Right lung (tissue), 5 donors: ENCODE measurements around the gene MAP7D2. TPM values are rescaled to one million over a fixed set of nuclear protein-coding genes. Genes with fewer than 3 reads are reported as not detected.

Source experiments
- DNase-seq, 2 donors: peaks; one replicate each; pipeline ENCODE4 v3.0.0-alpha.2; 2013
- polyA plus RNA-seq, 5 donors: library from polyadenylated mRNA; unstranded; fragments of 120-200 nt; gene quantifications; one replicate each; pipeline versions ENCODE4 v1.2.1 to v1.2.3, GENCODE V29; 2013; ENCODE audit warnings: inconsistent platforms in 1 of 5, low replicate concordance in 1 of 5; ENCODE audit not compliant: insufficient read length in 5 of 5, insufficient read depth in 1 of 5

MAP7D2 gene
- polyA plus RNA-seq, 5 donors, result 0.28 to 0.38 (median 0.33) TPM

- no peak for DNase-seq
These were observed 575 bp downstream of the MAP7D2 start for GRCh38 chrX:20116087-20116576.

- no peak for DNase-seq
These were observed 4.5 kb downstream of the MAP7D2 start for GRCh38 chrX:20112022-20112774.

GRCh38 chrX:20111271-20111670, 5.4 kb downstream of the MAP7D2 start:
- DNase-seq, result no peak

- DNase-seq, result no peak
These were observed 14.6 kb downstream of the MAP7D2 start for GRCh38 chrX:20101934-20102581.

GRCh38 chrX:20091499-20091898, 25.2 kb downstream of the MAP7D2 start:
- DNase-seq, result no peak

GRCh38 chrX:20089845-20090244, 26.9 kb downstream of the MAP7D2 start:
- DNase-seq, result no peak

GRCh38 chrX:20080277-20080676, 36.4 kb downstream of the MAP7D2 start:
- DNase-seq, result no peak

- no peak for DNase-seq
These were observed 45.1 kb downstream of the MAP7D2 start for GRCh38 chrX:20071511-20072079.

- peak; percentile 55 to 67 for DNase-seq
These were observed 48.8 kb downstream of the MAP7D2 start for GRCh38 chrX:20067709-20068561.

- peak in 1 of 2 donors; percentile 13 for DNase-seq
These were observed 49.6 kb downstream of the MAP7D2 start for GRCh38 chrX:20066968-20067708.

- DNase-seq, result no peak
These were observed 52.9 kb downstream of the MAP7D2 start for GRCh38 chrX:20063716-20064351.

- no peak for DNase-seq
These were observed 53.6 kb downstream of the MAP7D2 start for GRCh38 chrX:20063153-20063552.

- DNase-seq, result no peak
These were observed 54.9 kb downstream of the MAP7D2 start for GRCh38 chrX:20061855-20062254.

- DNase-seq, result no peak
These were observed 55.6 kb downstream of the MAP7D2 start for GRCh38 chrX:20060961-20061748.

GRCh38 chrX:20059467-20060128, 57.1 kb downstream of the MAP7D2 start:
- DNase-seq, result no peak

GRCh38 chrX:20057479-20057878, 59.2 kb downstream of the MAP7D2 start:
- no peak for DNase-seq

- no peak for DNase-seq
These were observed 60.0 kb downstream of the MAP7D2 start for GRCh38 chrX:20056704-20057103.

- no peak for DNase-seq
These were observed 63.2 kb downstream of the MAP7D2 start for GRCh38 chrX:20053537-20053936.

GRCh38 chrX:20046864-20047263, 69.8 kb downstream of the MAP7D2 start:
- no peak for DNase-seq
